ENCODE data around the gene CAND2. TPM values are rescaled to one million over a fixed set of nuclear protein-coding genes. Genes with fewer than 3 reads are reported as not detected.

The CAND2 gene
- total RNA-seq, 4 donors from 2014 or later, result 10.8 to 26.8 (median 19.6) TPM

- no peak for DNase-seq (ENCODE audit: extremely low spot score)
- Histone ChIP-seq H3K27me3 (no peaks in the 10 kb centered on the region), H3K36me3 (peaks cover 29 to 81% (median 73%) of the 10 kb centered on the region in 4 donors), H3K4me1 (no peaks in the 10 kb centered on the region), H3K9me3 (no peaks in the 10 kb centered on the region), H3K27ac (replicated peaks in 1 of 4) (no peak overlapping the region), H3K4me3 (no peak overlapping the region)
- intact Hi-C loops (cut with DNase I), result no loop called here
- 88% methylated on average over 8 of the region's 8 CpGs for WGBS
- no peak for TF ChIP-seq CTCF (IDR thresholded peaks at IDR 0.05)
- no peak for TF ChIP-seq POLR2A (IDR thresholded peaks at IDR 0.05; ENCODE audit: low read depth)
- TF ChIP-seq POLR2AphosphoS5 (IDR thresholded peaks at IDR 0.05), result no peak
- no peak for TF ChIP-seq EP300 (IDR thresholded peaks at IDR 0.05)
Measured at GRCh38 chr3:12825156-12825555, 28.7 kb downstream of the CAND2 start.

GRCh38 chr3:12828751-12829150 is 32.3 kb downstream of the CAND2 start:
- intact Hi-C loops (cut with DNase I), result no loop called here
- Histone ChIP-seq H3K36me3 (peaks cover 43 to 95% (median 91%) of the 10 kb centered on the region in 4 donors), H3K4me1 (no peaks in the 10 kb centered on the region), H3K27me3 (no peaks in the 10 kb centered on the region), H3K9me3 (no peaks in the 10 kb centered on the region), H3K27ac (replicated peaks in 1 of 4) (no peak overlapping the region), H3K4me3 (no peak overlapping the region)
- DNase-seq (ENCODE audit: extremely low spot score), result no peak
- 90% methylated on average over 4 of the region's 4 CpGs for WGBS
- TF ChIP-seq EP300 (IDR thresholded peaks at IDR 0.05), result no peak
- TF ChIP-seq POLR2AphosphoS5 (IDR thresholded peaks at IDR 0.05), result no peak

- H3K27ac ChIP-seq (replicated peaks in 1 of 4), result no peak overlapping the region
- no peaks in the 10 kb centered on the region for H3K4me1 ChIP-seq
- no peak for DNase-seq (ENCODE audit: extremely low spot score)
- no peaks in the 10 kb centered on the region for H3K9me3 ChIP-seq
- no peaks in the 10 kb centered on the region for H3K27me3 ChIP-seq
- 95% methylated on average over 4 of the region's 4 CpGs for WGBS
- TF ChIP-seq CTCF (IDR thresholded peaks at IDR 0.05), result no peak
- TF ChIP-seq POLR2A (IDR thresholded peaks at IDR 0.05; ENCODE audit: low read depth), result no peak
- no peak for TF ChIP-seq POLR2AphosphoS5 (IDR thresholded peaks at IDR 0.05)
- TF ChIP-seq EP300 (IDR thresholded peaks at IDR 0.05), result no peak
- peaks cover 49 to 99% (median 95%) of the 10 kb centered on the region in 4 donors for H3K36me3 ChIP-seq
- intact Hi-C loops (cut with DNase I), result no loop called here
- H3K4me3 ChIP-seq, result no peak overlapping the region
Measured at GRCh38 chr3:12829404-12829803, 32.9 kb downstream of the CAND2 start.

GRCh38 chr3:12829886-12830784 is 33.7 kb downstream of the CAND2 start:
- no peak for DNase-seq (ENCODE audit: extremely low spot score)
- H3K4me1 ChIP-seq, result no peaks in the 10 kb centered on the region
- no peak overlapping the region for H3K4me3 ChIP-seq
- intact Hi-C loops (cut with DNase I), result no loop called here
- 81% methylated on average over 11 of the region's 17 CpGs for WGBS
- H3K36me3 ChIP-seq, result peaks cover 56 to 99% (median 95%) of the 10 kb centered on the region in 4 donors
- no peak overlapping the region for H3K27ac ChIP-seq (replicated peaks in 1 of 4)
- H3K9me3 ChIP-seq, result no peaks in the 10 kb centered on the region
- no peaks in the 10 kb centered on the region for H3K27me3 ChIP-seq
- TF ChIP-seq POLR2A (IDR thresholded peaks at IDR 0.05; ENCODE audit: low read depth) (no peak), CTCF (IDR thresholded peaks at IDR 0.05) (no peak), EP300 (IDR thresholded peaks at IDR 0.05) (no peak), POLR2AphosphoS5 (IDR thresholded peaks at IDR 0.05) (no peak)

GRCh38 chr3:12830785-12831156 is 34.3 kb downstream of the CAND2 start:
- H3K4me3 ChIP-seq, result no peak overlapping the region
- peaks cover 57 to 99% (median 95%) of the 10 kb centered on the region in 4 donors for H3K36me3 ChIP-seq
- DNase-seq (ENCODE audit: extremely low spot score), result no peak
- H3K27ac ChIP-seq (replicated peaks in 1 of 4), result no peak overlapping the region
- H3K4me1 ChIP-seq, result no peaks in the 10 kb centered on the region
- no peaks in the 10 kb centered on the region for H3K9me3 ChIP-seq
- intact Hi-C loops (cut with DNase I), result no loop called here
- TF ChIP-seq CTCF (IDR thresholded peaks at IDR 0.05), result peak in 1 of 3 experiments; percentile 28
- TF ChIP-seq EP300 (IDR thresholded peaks at IDR 0.05), result no peak
- TF ChIP-seq POLR2AphosphoS5 (IDR thresholded peaks at IDR 0.05), result no peak
- no peaks in the 10 kb centered on the region for H3K27me3 ChIP-seq
- 94% methylated on average over 3 of the region's 4 CpGs for WGBS
